Pancreas (tissue), 10 donors: Measurements from ENCODE around the gene ZNF621. TPM values are rescaled to one million over a fixed set of nuclear protein-coding genes. Genes with fewer than 3 reads are reported as not detected.

ENCODE experiments used
- ATAC-seq, 4 donors: fragments of 200-7000 bp; cut with Tn5 transposase; one replicate each; pipeline versions ENCODE4 v1.8.0 to v1.9.1; 2020; ENCODE audit warnings: mild to moderate bottlenecking in 4 of 4, moderate library complexity in 4 of 4
- DNase-seq, 6 donors: peaks; one replicate each; pipeline ENCODE4 v3.0.0-alpha.2; 2020
- FAIRE-seq: peaks from 2 replicates; lab custom pipeline; 2012; peaks lifted over from hg19 to GRCh38; lab: Jason Lieb, UNC
- H3K27ac ChIP-seq, 4 donors: fragments of 200-600 bp; sonication (generic); 1 replicate in 3 of 4; 2 replicates in 1 of 4; pipeline versions ENCODE4 v1.5.0 to v1.8.0; 2020
- H3K27me3 ChIP-seq, 4 donors: fragments of 200-600 bp; one replicate each; pipeline ENCODE4 v1.8.0; 2021
- H3K36me3 ChIP-seq, 3 donors: fragments of 200-600 bp; sonication (generic) in 1 of 3; one replicate each; pipeline versions ENCODE4 v1.5.0 to v1.8.0; 2020 to 2021
- H3K4me1 ChIP-seq, 3 donors: fragments of 200-600 bp; one replicate each; pipeline ENCODE4 v1.8.0; 2021
- H3K4me3 ChIP-seq, 4 donors: fragments of 200-600 bp; sonication (generic) in 2 of 4; one replicate each; pipeline versions ENCODE4 v1.5.0 to v1.8.0; 2020 to 2021
- H3K9me3 ChIP-seq, 4 donors: fragments of 200-600 bp; one replicate each; pipeline ENCODE4 v1.8.0; 2021
- WGBS, 2 donors: extraction: QIAGEN DNeasy Blood & Tissue Kit; methylation state at CpG; one replicate each; pipeline ENCODE4 v1.1.7; 2013; 5-methylcytosine and 5-hydroxymethylcytosine counted together
- intact Hi-C, 3 donors: fragments of 100-400 bp; cut with DNase I; formaldehyde crosslinking; loops; one replicate each; pipeline versions ENCODE4 v1.11.1 to v1.14.2; 2022
- polyA plus RNA-seq, 2 donors: library from polyadenylated mRNA; stranded (reverse); fragments of 200-250 nt; gene quantifications; one replicate each; pipeline ENCODE4 v1.2.3, GENCODE V29; 2013
- total RNA-seq, 6 donors: library from RNA; stranded (reverse); fragmentation: NEBNext Ultra II Directional in 4 of 6; extraction: Animal tissue kit (Norgen Biotek cat#: 25700) in 4 of 6; gene quantifications; one replicate each; pipeline versions ENCODE4 v1.2.1 to v1.2.4, GENCODE V29; 2021 to 2023
- TF ChIP-seq, protein P1 (sequence below), 4 donors: fragments of 200-600 bp; sonication (generic) in 3 of 4; IDR thresholded peaks; one replicate each; pipeline versions ENCODE4 v1.5.0 to v1.8.0; 2021; ENCODE audit warnings: antibody characterized with exemption in 4 of 4
- donor health status: healthy with polysubstance abuse.
- donor health status: DM: no; HTN: no; CAD: no; lungs with moderate emphysema.
- donor health status: DM: no; HTN: no; CAD: no.
- donor health status: control.
- donor health status: control.
- donor health status: Bipolar disorder and iron deficiency.
- donor health status: DM: yes; HTN: yes; CAD: no.
- donor health status: DM: no; HTN: no; CAD: no.
- donor health status: DM: no; HTN: no; CAD: no.
- donor health status: DM: yes; HTN: yes; CAD: no.

Gene ZNF621
- total and polyA plus RNA-seq, 8 donors = 5.4 to 14.2 (median 9.1) TPM

DNA sequence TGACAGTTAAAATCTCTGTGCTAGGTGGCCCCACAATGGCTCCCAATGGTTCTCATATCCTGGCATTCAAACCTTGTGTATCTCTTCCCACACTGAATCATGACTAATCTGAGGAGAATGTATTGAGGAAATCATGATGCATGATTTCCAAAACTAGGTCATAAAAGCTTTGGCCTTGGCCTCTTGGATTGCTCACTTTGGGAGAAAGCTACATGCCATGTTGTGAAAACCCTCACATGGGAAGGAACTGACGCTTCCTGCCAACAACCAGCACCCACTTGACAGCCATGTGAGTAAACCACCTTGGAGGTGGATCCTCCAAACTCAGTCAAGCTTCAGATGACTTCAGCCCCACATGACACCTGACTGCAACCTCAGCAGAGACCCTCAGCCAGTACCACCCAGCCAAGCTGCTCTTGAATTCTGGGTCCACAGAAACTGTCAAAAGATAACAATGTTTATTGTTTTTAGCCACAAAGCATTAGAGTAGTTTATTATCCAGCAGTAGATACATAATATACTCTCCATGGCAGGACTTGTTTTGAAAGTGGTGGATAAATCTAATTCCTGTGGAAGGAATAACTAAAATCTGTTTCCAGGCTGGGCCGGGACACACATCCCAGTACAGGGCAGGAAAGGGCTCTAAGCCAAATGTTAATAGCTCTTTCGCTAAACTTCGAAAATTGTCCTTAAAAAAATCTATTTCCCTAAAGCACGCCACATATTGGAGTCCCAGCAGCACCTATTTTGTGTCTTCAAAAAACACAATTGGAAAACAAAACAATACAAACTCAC, 19.9 kb upstream of the ZNF621 start:
- FAIRE-seq = no peak
- H3K4me1 ChIP-seq = peaks cover 4 to 13% (median 8%) of the 10 kb centered on the region in 3 donors
- DNase-seq = peak in 3 of 6 donors; percentile 19 to 61 (median 41)
- H3K9me3 ChIP-seq = no peaks in the 10 kb centered on the region
- intact Hi-C loops = no loop called here
- ATAC-seq = peak; percentile 36 to 64 (median 51)
- H3K27ac ChIP-seq = peak overlapping the region in 3 of 4 donors; percentile 80 to 91 (median 88)
- no peaks in the 10 kb centered on the region for H3K27me3 ChIP-seq
- 53 to 55% methylated on average over 5 of the region's 5 CpGs for WGBS, 2 donors
- peak overlapping the region in 3 of 4 donors; percentile 20 to 64 (median 63) for H3K4me3 ChIP-seq
- no peaks in the 10 kb centered on the region for H3K36me3 ChIP-seq
- TF ChIP-seq, protein P1, sequence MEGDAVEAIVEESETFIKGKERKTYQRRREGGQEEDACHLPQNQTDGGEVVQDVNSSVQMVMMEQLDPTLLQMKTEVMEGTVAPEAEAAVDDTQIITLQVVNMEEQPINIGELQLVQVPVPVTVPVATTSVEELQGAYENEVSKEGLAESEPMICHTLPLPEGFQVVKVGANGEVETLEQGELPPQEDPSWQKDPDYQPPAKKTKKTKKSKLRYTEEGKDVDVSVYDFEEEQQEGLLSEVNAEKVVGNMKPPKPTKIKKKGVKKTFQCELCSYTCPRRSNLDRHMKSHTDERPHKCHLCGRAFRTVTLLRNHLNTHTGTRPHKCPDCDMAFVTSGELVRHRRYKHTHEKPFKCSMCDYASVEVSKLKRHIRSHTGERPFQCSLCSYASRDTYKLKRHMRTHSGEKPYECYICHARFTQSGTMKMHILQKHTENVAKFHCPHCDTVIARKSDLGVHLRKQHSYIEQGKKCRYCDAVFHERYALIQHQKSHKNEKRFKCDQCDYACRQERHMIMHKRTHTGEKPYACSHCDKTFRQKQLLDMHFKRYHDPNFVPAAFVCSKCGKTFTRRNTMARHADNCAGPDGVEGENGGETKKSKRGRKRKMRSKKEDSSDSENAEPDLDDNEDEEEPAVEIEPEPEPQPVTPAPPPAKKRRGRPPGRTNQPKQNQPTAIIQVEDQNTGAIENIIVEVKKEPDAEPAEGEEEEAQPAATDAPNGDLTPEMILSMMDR (IDR thresholded peaks at IDR 0.05) = no peak

DNA sequence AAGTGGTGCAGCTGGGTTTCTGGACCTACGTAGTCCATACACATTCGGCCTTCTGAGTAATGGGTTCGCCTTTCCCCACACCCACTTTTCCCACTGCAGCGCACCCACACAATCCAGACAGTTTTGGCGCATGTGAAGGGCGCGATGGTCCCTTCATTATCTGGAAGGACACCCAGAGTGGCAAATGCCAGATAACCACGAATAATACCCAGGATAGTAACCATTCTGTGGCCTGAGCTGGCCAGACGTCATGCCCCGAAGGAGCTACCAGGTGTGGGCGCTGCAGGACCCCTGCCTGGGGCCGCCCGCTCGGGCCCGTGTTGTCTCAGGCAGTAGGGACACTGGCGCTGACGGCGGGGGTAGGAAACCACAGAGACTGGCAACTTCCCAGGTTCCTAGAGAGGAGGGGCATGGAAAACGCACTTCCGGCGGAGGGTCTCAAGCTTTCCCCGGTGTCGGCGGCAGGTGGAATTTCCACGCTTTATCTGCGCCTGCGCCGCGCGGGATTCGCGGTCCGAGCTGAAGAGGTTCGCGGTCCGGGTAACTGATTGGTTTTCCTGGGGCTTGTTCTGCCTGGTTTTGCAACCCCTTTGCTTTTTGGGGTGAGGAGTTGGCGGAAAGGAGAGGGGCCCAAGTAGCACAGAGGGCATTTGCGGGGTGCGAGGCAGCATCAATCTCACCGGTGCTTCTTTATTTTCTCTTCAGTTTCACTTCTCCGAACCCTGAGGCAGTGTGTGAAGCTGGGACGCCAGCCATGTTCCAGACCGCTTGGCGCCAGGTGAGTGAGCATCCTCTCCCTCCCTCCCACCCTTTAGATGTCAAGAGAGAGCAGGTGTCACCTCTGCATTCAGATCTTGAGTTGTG, 18.9 kb upstream of the ZNF621 start, which contains the start of gene ZNF620:
ZNF620 (plus strand) TSS at position 441 of the 864 bp plus-strand sequence; CDS start at position 755, 314 bp downstream.
- peak; percentile 92 to 97 (median 95) for ATAC-seq
- no peaks in the 10 kb centered on the region for H3K9me3 ChIP-seq
- peak within 1 kb of the TSS; percentile 20 to 64 (median 50) for H3K4me3 ChIP-seq
- peak within 1 kb of the TSS; percentile 68 to 91 (median 84) for H3K27ac ChIP-seq
- intact Hi-C loops = no loop called here
- 1 to 2% methylated on average over 44 of the region's 44 CpGs for WGBS, 2 donors
- no peaks in the 10 kb centered on the region for H3K27me3 ChIP-seq
- DNase-seq = peak; percentile 85 to 94 (median 88)
- no peak for FAIRE-seq
- TF ChIP-seq, protein P1 (IDR thresholded peaks at IDR 0.05) = peak in 1 of 4 donors; percentile 7
- no peaks in the 10 kb centered on the region for H3K36me3 ChIP-seq
- H3K4me1 ChIP-seq = peaks cover 4 to 13% (median 8%) of the 10 kb centered on the region in 3 donors

DNA sequence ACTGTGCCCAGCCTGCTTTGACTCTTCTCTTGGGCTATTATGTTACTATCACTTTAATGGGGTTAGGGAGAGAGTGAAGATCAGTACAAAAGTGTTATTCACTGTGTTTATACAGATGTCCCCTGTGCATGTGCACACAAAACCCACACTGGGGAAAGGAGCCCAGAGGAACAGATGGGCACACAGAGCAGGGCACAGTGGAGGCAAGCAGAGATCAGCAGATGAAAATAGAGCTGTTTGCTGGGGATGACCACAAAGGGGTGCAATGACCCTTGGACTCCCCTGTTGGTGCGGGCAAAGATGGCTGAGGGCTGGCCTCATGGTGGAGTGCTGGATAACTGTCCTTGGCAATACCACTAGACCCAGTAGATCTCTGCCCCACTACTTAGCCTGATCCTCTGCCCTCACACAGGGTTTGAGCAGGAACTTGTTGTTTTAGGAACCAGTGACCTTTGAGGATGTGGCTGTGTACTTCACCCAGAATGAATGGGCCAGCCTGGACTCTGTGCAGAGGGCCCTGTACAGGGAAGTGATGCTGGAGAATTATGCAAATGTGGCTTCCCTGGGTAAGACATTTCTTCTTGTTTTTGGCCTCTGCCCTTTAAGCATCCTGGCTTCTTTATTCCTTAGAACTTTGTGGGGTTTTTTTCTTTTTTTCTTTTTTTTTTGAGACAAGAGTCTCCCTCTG, 13.6 kb upstream of the ZNF621 start:
- Histone ChIP-seq H3K27ac (no peak overlapping the region), H3K4me3 (no peak overlapping the region), H3K4me1 (peaks cover 0 to 6% (median 0%) of the 10 kb centered on the region in 3 donors), H3K9me3 (no peaks in the 10 kb centered on the region), H3K36me3 (peaks cover 0 to 15% (median 2%) of the 10 kb centered on the region in 3 donors), H3K27me3 (no peaks in the 10 kb centered on the region)
- DNase-seq (no peak), FAIRE-seq (no peak), ATAC-seq (no peak)
- 100% methylated on average over 1 of the region's 1 CpG for WGBS, 2 donors
- TF ChIP-seq, protein P1 (IDR thresholded peaks at IDR 0.05) = no peak
- intact Hi-C loops = no loop called here

DNA sequence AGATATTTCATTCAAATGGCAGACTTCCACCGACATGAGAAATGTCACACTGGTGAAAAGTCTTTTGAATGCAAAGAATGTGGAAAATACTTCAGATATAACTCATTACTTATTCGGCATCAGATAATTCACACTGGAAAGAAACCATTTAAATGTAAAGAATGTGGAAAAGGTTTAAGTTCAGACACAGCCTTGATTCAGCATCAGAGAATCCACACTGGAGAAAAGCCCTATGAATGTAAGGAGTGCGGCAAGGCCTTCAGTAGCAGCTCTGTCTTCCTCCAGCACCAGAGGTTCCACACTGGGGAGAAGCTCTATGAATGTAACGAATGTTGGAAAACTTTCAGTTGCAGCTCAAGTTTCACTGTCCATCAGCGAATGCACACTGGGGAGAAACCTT, 8.6 kb upstream of the ZNF621 start:
- Histone ChIP-seq H3K36me3 (peaks cover 0 to 21% (median 4%) of the 10 kb centered on the region in 3 donors), H3K4me3 (no peak overlapping the region), H3K9me3 (no peaks in the 10 kb centered on the region), H3K27me3 (no peaks in the 10 kb centered on the region), H3K4me1 (no peaks in the 10 kb centered on the region), H3K27ac (no peak overlapping the region)
- FAIRE-seq (no peak), ATAC-seq (no peak), DNase-seq (no peak)
- 89 to 92% methylated on average over 5 of the region's 5 CpGs for WGBS, 2 donors
- TF ChIP-seq, protein P1 (IDR thresholded peaks at IDR 0.05) = no peak
- intact Hi-C loops = no loop called here
